ENCODE results near the gene CTNND1. TPM values are rescaled to one million over a fixed set of nuclear protein-coding genes. Genes with fewer than 3 reads are reported as not detected.
A peak's percentile ranks its signal among the peaks of the same experiment; 100 is the strongest.

Gene CTNND1
- total and polyA plus RNA-seq, 7 donors = 66.0 to 132 (median 97.7) TPM

DNA sequence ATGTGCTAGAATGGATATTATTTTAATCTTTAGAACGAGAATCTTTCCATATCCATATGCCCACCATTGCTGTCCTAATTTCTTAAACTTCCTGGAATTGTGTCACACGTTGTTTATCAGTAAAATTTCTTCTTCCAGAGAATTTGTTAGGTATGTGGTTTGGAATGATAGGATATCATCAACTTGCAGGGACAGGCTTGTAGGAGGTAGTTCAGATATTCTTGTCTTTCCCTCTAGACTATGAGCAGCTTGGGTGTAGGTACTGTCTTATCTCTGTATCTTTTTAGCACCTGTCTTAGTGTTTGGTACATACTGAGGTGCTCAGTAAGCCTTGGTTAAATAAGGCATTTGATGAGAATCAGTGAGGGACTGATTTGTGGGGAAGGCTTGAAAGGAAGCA, 3.4 kb downstream of the CTNND1 start:
- 6 to 47% methylated on average over 2 of the region's 2 CpGs for WGBS, 2 donors
- TF ChIP-seq, protein P1, sequence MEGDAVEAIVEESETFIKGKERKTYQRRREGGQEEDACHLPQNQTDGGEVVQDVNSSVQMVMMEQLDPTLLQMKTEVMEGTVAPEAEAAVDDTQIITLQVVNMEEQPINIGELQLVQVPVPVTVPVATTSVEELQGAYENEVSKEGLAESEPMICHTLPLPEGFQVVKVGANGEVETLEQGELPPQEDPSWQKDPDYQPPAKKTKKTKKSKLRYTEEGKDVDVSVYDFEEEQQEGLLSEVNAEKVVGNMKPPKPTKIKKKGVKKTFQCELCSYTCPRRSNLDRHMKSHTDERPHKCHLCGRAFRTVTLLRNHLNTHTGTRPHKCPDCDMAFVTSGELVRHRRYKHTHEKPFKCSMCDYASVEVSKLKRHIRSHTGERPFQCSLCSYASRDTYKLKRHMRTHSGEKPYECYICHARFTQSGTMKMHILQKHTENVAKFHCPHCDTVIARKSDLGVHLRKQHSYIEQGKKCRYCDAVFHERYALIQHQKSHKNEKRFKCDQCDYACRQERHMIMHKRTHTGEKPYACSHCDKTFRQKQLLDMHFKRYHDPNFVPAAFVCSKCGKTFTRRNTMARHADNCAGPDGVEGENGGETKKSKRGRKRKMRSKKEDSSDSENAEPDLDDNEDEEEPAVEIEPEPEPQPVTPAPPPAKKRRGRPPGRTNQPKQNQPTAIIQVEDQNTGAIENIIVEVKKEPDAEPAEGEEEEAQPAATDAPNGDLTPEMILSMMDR (IDR thresholded peaks at IDR 0.05) = no peak
- no peak for TF ChIP-seq EP300 (IDR thresholded peaks at IDR 0.05)
- TF ChIP-seq POLR2A (IDR thresholded peaks at IDR 0.05) = no peak
- TF ChIP-seq POLR2AphosphoS5 (IDR thresholded peaks at IDR 0.05) = no peak
- Histone ChIP-seq H3K27me3 (no peaks in the 10 kb centered on the region), H3K4me3 (peak overlapping the region in 3 of 4 donors; percentile 7 to 63 (median 58)), H3K36me3 (no peaks in the 10 kb centered on the region), H3K4me1 (peaks cover 0 to 60% (median 54%) of the 10 kb centered on the region in 4 donors), H3K27ac (peak overlapping the region; percentile 87 to 94 (median 90)), H3K9me3 (no peaks in the 10 kb centered on the region)
- intact Hi-C loops (cut with DNase I) = loop anchor here (5.0 kb wide), 2 partner anchors 53 to 98 kb away; partner anchors contain the start of genes MED19, TMX2 and ZDHHC5
- DNase-seq = no peak

GRCh38 chr11:57770793-57771192, 9.2 kb downstream of the CTNND1 start:
- no peaks in the 10 kb centered on the region for H3K27me3 ChIP-seq
- DNase-seq = no peak
- WGBS, 2 donors = 26 to 27% methylated on average over 1 of the region's 1 CpG
- H3K4me3 ChIP-seq = no peak overlapping the region
- no peak overlapping the region for H3K27ac ChIP-seq
- peaks cover 0 to 95% (median 84%) of the 10 kb centered on the region in 4 donors for H3K4me1 ChIP-seq
- intact Hi-C loops (cut with DNase I) = no loop called here
- H3K36me3 ChIP-seq = no peaks in the 10 kb centered on the region
- no peaks in the 10 kb centered on the region for H3K9me3 ChIP-seq
- TF ChIP-seq, protein P1 (IDR thresholded peaks at IDR 0.05) = no peak
- TF ChIP-seq EP300 (IDR thresholded peaks at IDR 0.05) (no peak), POLR2AphosphoS5 (IDR thresholded peaks at IDR 0.05) (no peak), POLR2A (IDR thresholded peaks at IDR 0.05) (no peak)

GRCh38 chr11:57771365-57771764, 9.8 kb downstream of the CTNND1 start:
- no peaks in the 10 kb centered on the region for H3K36me3 ChIP-seq
- no peaks in the 10 kb centered on the region for H3K9me3 ChIP-seq
- TF ChIP-seq POLR2A (IDR thresholded peaks at IDR 0.05) (no peak), EP300 (IDR thresholded peaks at IDR 0.05) (no peak), POLR2AphosphoS5 (IDR thresholded peaks at IDR 0.05) (no peak)
- TF ChIP-seq, protein P1 (IDR thresholded peaks at IDR 0.05) = no peak
- WGBS, 2 donors = 89 to 93% methylated on average over 3 of the region's 3 CpGs
- H3K27me3 ChIP-seq = no peaks in the 10 kb centered on the region
- no peak for DNase-seq
- H3K4me3 ChIP-seq = no peak overlapping the region
- H3K4me1 ChIP-seq = peaks cover 0 to 95% (median 84%) of the 10 kb centered on the region in 4 donors
- no peak overlapping the region for H3K27ac ChIP-seq
- intact Hi-C loops (cut with DNase I) = no loop called here

GRCh38 chr11:57772562-57772961, 11.0 kb downstream of the CTNND1 start:
- H3K27me3 ChIP-seq = no peaks in the 10 kb centered on the region
- no peaks in the 10 kb centered on the region for H3K9me3 ChIP-seq
- peaks cover 0 to 95% (median 85%) of the 10 kb centered on the region in 4 donors for H3K4me1 ChIP-seq
- TF ChIP-seq EP300 (IDR thresholded peaks at IDR 0.05) (no peak), POLR2A (IDR thresholded peaks at IDR 0.05) (no peak), POLR2AphosphoS5 (IDR thresholded peaks at IDR 0.05) (no peak)
- TF ChIP-seq, protein P1 (IDR thresholded peaks at IDR 0.05) = no peak
- WGBS, 2 donors = 69 to 75% methylated on average over 4 of the region's 4 CpGs
- H3K36me3 ChIP-seq = no peaks in the 10 kb centered on the region
- intact Hi-C loops (cut with DNase I) = no loop called here
- peak overlapping the region in 1 of 4 donors; percentile 29 for H3K27ac ChIP-seq
- no peak for DNase-seq
- no peak overlapping the region for H3K4me3 ChIP-seq

All from sigmoid colon (tissue), 7 donors.